Keratinocyte (primary cell): Measurements from ENCODE around the gene NLRP1.

Experiments used
- CTCF ChIP-seq, 3 experiments: IDR thresholded peaks in 1 of 3; conservative IDR thresholded peaks in 1 of 3; optimal IDR thresholded peaks in 1 of 3; 2 replicates in 2 of 3; 3 replicates in 1 of 3; pipeline versions ENCODE3 to v1.5.1; 2011; ENCODE audit warnings: low read length in 3 of 3, mild to moderate bottlenecking in 3 of 3, moderate library complexity in 2 of 3, control low read depth in 1 of 3, inconsistent platforms in 1 of 3; ENCODE audit not compliant: insufficient read depth in 2 of 3; ENCODE audit errors: extremely low read depth in 1 of 3
- EZH2 ChIP-seq: IDR thresholded peaks from one replicate; pipeline ENCODE4 v1.6.1; 2012; ENCODE audit warnings: inconsistent platforms, mild to moderate bottlenecking, low read length, moderate library complexity

- no peak for TF ChIP-seq CTCF (optimal IDR thresholded peaks at IDR 0.05 in 1 of 3, IDR thresholded peaks at IDR 0.05 in 1 of 3, conservative IDR thresholded peaks at IDR 0.05 in 1 of 3; ENCODE audit: extremely low read depth in 1 of 3, insufficient read depth in 2 of 3, low read length in 3 of 3)
- no peak for TF ChIP-seq EZH2
Observed at GRCh38 chr17:5509482-5509881, 74.8 kb downstream of the NLRP1 start.
